GM19397 (cell line): ENCODE measurements around the gene POU2F1.
"Not testable (repeated sequence)": the region's sequence is repeated elsewhere in the genome, so short reads cannot be mapped to it uniquely, and the experiment has no call there.

Experiments used
- ATAC-seq: cut with Tn5 transposase; IDR thresholded peaks from one replicate; pipeline ENCODE4 v1.9.1; 2021; ENCODE audit warnings: mild to moderate bottlenecking, moderate library complexity; ENCODE audit not compliant: unreplicated experiment

Gene POU2F1

DNA sequence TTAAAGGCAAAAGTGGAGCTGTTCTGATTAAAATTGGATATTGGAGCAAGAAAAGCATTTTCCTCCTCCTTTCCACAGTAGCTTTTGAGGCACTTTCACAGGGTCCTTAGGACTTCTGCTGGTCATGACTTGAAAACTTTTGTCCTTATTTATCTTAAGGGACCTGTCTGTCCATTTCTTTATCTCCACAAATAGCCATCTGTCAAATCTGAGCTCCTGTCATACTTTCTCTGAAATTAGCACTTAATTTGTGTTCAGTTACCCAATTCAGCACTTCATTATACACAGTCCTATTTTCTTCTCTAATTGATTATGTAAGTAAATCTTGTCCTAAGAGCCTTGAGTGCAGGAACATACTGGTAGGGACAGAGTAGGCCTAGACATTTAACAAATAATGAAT, 9.8 kb downstream of the POU2F1 start:
- ATAC-seq: no peak

DNA sequence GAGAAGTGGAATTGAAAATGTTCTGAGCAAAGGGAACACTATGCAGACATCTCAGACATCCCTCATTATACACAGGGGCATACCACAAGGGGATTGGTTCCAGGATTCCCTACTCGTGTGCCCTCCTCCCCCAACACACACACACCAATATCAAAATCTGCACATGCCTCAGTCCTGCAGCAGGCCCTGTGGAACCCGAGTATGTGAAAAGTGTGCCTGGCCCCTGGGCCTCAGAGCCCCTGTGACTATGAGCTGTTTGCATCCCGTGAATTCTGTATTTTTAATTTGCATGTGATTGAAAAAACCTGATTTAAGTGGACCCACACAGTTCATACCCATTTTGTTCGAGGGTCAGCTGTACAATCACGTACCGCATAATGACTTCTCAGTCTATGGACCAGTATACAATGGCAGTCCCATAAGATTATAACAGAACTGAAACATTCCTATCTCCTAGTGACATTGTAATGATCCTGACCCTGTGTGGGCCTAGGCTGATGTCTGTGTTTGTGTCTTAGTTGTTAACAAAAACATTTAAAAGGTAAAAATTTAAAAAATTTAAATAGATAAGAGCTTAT, 11.3 kb downstream of the POU2F1 start:
- no peak for ATAC-seq

DNA sequence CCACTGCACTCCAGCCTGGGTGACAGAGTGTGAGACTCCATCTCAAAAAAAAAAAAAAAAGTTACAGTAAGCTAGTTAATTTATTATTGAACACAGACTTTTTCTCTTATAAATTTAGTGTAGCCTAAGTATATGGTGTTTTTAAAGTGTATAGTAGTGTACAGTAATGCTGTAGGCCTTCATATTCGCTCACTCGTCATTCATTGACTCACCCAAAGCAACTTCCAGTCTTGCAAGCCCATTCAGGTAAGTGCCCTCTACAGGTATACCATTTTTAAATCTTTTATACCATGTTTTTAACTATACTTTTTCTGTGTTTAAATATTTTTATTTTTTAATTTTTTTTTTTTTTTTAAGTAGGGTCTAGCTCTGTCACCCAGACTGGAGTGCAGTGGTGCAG, 12.1 kb downstream of the POU2F1 start:
- no peak for ATAC-seq

DNA sequence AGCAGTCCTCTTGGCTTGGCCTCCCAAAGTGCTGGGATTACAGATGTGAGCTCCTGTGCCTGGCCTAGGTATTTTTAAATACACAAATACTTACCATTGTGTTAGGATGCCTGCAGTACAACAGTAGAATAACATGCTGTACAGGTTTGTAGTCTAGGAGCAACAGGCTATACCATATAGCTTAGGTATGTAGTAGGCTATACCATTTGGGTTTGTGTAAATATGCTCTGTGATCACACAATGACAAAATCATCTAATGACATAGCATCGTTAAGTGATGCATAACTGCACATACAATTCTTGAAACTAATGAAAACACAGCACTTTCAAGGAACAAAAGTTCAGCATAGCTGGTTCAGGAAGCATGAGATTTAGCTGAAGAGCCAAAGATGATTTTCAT, 12.7 kb downstream of the POU2F1 start:
- no peak for ATAC-seq

DNA sequence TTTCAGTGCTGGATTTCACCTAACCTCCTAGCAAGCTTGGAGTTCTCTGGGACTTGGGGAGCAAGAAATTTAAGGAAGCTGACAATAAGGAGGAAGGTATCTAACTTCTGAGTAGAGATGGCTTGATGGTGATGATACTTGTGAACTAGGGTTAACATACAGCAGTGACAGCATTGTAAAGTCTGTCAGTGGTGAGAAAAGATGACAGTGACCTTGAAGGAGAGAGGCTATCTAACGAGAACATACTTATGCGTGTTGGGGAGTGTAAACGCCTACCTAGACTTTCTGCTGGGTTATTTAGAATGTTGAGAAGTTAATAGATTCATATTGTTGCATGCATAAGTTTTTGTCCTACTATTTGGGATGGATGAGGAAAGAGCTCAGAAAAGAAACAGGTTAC, 16.3 kb downstream of the POU2F1 start:
- ATAC-seq: no peak

DNA sequence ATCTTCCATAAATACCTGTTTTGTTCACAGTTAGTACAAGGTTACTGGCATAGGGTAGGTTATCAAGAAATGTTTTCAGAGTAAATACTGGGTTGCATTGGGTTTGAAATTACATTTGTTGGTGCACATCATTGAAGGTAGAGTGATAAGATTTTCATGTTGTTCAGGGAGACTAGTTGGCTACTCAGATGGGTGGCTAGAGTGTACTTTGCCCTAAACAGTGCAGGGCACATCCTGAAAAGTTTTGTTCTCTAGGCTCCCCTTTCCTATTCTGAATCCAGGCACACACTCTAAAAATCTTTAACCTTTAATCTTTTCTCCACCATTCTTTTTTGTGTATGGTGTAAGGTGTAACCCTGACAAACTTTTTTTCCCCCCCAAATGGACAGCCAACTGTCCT, 18.0 kb downstream of the POU2F1 start:
- no peak for ATAC-seq

DNA sequence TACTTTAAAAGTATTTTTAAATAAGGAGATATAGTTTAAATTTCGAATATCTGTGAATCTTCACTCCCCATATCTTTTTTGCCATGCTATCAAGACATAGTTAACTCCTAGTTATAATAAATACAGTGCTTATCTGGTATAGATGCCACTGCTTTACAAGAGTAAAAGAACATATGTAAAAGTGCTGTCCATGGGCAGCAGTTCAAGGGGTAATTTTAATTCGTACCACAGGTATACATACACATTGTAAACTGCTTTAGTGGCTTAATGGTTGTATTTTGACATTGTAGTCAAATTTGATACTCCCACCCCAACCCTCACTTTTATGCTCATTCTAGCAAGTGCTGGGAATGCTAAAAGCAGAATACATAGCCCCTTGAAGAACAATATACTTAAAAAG, 18.6 kb downstream of the POU2F1 start:
- no peak for ATAC-seq

DNA sequence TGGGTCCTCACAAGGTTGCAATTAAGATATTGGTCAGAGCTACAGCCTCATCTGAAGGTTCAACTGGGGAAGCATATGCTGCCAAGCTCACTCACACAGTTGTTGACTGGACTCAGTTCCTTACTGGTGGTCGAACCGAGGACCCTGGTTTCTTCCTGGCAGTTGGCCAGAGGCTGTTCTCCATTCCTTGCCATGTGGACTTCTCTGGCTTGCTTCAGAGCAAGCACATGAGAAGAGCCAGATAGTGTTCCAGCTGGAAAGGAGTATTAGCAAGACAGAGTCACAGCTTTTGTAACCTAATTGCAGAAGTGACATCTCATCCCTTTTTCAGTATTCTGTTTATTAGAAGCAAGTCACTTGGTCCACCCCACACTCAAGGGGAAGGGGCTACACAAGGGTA, 23.6 kb downstream of the POU2F1 start:
- no peak for ATAC-seq

DNA sequence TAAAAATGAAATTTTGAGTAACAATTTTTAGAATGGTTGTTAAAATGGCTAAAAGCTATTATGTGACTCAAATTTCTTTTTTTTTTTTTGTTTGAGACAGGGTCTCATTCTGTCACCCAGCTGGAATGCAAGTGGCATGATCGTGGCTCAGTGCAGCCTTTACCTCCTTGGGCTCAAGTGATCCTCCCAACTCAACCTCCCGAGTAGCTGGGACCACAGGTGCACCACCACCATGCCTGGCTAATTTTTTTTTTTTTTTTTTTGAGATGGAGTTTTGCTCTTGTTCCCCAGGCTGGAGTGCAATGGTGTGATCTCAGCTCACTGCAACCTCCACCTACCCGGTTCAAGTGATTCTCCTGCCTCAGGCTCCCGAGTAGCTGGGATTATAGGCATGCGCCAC, 24.5 kb downstream of the POU2F1 start:
- ATAC-seq: not testable (repeated sequence)

DNA sequence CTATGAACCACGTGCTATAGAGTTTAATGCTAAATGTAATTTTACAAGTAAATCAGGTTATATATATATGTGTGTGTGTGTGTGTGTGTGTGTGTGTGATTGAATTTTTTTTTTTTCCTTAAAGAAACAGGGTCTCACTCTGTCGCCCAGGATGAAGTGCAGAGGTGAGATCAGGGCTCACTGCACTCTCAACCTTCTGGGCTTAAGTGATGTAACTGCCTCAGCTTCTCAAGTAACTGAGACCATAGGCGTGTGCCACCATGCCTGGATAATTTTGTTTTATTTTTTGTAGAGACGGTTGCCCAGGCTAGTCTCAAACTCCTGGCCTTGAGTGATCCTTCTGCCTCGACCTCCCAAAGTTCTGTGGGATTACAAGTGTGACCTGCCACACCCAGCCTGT, 26.3 kb downstream of the POU2F1 start:
- ATAC-seq: no peak

DNA sequence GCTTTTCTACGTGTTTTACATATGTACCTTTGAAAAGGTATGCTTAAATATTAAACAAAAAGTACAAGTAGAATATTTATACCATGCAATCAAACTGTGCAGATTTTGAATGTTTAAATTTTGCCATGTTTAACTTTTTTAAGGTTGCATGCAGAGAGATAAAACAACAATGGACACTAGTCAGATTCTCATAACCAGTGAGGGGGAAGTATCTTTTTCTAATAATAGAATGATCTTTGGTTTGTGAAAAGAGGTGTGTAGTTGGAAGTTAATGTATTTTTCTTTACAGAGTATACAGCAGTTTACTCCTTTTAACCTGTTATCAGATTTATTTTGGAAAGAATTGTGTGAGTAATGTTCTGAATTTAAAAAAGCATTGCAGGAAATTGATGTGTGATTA, 27.1 kb downstream of the POU2F1 start:
- ATAC-seq: no peak

DNA sequence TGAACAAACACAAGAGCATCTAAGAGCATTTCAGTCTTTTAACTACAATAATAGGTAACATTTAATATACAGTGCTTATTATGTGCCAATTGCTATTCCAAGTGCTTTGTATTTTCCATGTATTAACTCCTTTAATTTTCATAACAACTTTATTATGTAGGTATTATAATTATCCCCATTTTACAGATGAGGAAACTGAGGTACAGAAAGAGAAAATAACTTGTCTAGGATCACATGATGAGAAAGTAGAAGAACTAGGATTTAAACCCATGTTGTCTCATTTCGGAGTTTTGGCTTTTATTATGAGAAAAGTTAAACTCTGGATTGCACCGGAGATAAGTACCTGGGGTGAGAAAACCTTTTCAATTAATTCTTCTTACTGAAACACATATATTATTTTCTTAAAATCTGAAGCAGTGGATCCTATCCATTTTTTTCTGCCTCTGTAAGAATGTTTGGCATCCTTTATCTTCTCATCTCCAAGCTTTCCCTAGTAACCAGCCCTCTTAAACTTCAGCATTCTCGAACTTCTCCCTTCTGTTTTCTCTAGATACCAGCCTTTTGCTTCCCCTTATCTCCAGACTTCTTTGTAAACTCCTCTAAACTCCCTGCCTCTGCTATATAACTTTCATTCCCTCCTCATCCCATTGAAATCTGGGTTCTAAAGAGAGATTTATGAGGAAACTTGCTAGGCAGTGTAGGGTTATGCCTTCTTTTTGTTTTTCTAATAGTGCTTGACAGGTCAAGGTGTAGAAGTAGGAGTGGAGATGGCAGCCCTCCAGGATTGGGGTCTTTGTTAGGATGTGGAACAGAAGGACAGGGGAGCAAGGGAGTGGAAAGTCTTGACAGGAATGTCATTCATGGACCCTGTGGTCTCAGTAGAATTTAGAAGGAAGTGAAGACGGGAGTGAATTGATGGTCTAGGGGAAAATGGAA, 28.3 kb downstream of the POU2F1 start:
- ATAC-seq: no peak

DNA sequence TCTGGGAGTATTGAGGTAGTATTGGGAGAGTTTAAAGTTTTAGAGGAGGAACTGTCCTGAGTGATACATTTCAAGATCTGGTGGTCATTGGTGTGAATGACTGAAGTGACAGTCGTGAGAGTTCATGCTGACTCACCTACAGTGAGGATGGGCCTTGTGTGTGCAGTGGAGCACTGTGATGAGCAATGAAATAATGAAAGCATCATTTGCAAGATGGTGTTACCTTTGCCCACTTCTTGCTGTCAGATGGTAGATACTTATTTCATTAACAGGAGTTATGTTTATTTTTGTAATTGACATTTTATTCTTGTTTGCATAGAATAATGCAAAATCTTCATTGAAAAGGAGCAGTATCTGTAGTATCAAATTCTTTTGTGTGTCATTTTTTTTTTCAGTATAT, 29.0 kb downstream of the POU2F1 start:
- no peak for ATAC-seq

DNA sequence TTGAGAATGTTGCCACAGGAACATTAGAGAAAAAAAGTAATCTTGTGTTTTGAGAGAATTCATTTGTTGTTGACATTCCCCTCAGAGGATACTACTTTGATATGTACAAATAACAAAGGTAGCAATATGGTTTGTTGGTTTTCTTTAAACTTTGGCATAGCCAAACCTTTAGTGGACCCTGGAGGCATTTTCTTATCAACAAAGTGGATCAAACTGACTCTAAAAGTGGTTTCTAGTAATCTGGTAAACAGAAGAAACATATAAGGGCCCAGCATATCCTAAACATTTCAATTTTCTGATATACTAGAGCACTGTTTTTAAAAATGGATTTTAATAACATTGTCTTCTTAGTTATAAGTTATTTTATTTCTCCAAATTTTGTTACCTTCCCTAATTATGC, 29.8 kb downstream of the POU2F1 start:
- no peak for ATAC-seq

DNA sequence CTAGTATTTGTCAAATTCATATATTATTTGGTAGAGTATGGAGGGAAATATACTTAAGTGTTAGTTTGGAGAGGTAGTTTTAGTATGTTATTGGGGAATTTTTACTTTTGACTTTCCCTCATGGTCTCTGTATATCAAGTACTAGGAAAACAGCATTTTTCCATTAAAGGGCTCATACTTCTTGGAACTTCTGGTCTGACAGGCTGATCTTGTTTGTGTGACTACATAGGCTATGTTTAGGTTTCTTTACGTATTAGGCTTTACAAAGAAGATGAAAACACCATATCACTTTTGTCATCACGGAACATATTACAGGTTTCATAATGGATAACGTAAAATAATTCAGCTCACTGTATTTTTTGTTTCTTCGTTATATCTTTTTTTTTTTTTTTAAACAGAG, 30.8 kb downstream of the POU2F1 start:
- no peak for ATAC-seq

DNA sequence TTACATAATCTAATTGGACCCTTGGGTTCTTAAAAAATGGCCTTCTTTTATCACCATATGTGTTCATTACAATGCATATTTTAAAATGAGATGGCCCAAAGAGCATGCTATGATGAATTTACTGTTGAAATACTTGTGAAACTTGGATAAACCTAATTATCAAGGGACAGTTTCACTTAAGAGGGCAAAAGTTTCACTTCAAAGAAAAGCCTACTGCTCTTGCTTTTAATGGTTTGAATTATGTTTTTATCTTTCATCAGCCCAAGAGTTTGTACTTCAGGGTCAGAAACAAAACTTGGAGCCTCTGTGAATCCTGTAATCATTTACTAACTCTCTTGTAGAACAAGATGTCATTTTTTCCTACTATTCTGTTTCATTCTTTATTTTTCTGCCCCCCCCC, 32.3 kb downstream of the POU2F1 start:
- ATAC-seq: no peak

DNA sequence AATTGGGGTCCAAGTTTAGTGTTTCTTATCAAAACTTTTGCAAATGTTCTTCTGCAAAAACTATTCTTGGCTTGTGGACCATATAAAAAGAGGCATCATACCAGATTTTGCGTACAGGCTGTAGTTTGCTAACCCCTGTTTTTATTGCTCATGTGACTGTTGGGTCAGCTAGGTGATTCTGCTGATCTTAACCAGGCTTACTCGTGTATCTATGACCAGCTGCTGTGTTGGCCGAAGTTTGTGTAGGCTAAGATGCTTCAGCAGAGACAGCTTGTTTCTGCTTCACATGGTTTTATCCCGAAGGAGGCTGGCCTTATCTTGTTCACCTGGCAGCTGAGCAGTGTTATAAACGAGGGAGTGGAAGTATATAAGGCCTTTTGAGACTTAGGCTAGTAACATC, 38.2 kb downstream of the POU2F1 start:
- ATAC-seq: no peak

DNA sequence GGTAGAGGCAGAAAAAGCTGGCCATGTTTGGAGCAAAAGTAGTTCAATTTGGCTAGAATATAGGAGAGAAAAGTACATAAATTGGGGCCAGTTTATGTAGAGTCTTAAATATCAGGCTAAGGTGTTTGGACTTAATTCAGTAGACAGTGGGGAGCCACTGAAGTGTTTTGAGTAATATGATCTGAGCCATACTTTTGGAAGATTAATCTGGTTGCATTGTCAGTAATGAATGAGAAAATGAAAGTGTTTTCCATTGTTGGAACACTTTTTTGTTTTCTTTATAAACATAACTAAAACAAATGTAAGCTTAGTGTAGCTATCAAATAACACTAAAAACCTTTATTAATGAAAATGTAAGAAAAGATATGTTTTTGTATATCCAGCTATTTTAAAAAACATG, 42.1 kb downstream of the POU2F1 start:
- no peak for ATAC-seq

DNA sequence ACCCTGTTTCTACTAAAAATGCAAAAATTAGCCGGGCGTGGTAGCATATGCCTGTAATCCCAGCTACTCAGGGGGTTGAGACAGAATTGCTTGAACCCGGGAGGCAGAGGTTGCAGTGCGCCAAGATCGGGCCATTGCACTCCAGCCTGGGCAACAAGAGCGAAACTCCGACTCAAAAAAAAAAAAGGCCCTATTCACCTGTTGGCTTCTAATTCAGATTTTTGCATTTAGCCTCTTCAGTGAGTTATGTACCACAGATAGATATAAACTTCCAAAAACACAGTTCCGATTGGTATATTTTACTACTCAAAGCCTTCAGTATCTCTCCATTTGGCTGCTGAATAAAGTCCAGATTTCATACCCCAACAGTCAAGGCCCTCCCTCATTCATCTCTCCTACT, 42.7 kb downstream of the POU2F1 start:
- no peak for ATAC-seq

DNA sequence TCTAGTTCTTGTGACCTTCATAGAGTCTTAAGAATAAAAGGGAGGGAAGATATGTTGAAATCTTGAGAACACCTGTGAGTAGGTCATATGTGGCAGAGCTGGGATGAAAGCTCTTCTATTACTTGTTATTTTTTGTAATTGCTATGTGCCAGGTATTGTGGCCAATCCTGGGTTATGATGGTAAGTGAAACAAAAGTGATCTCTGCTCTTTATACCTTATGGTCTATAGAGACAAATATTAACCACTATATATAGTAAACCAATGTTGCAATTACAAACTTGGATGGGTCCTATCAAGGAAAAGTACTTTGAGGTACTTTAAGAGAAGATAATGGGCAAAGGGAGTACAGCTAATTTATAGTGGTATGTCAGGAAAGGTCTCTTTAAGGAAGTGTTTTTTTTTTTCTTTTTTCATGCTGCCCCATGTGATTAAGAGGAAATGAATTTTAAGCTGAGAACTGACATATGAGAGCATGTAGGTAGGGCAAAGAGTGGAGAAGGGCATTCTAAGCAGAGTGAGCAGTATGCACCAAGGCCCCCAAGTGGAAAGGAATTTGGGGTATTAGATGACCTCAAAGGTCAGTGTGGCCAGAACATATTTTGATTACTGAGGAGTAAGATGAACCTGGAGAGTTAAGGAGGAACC, 43.3 kb downstream of the POU2F1 start:
- ATAC-seq: no peak

DNA sequence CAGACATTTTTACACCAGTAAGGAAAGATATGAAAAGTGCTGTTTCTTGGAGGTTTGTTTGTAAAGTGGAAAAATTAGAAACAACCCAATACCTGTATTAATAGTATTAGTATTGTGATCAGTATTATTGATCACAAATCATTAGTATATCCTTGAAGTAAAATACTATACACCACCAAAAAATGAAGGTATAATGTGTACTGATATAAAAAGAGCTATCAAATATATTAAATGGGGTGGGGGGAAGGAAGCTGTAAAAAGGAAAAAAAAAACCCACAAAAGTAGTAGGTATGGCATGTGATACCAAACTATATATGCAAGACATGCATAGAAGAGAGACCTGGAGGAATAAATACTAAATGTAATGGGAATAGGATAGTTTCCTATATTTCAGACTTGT, 46.3 kb downstream of the POU2F1 start:
- no peak for ATAC-seq

DNA sequence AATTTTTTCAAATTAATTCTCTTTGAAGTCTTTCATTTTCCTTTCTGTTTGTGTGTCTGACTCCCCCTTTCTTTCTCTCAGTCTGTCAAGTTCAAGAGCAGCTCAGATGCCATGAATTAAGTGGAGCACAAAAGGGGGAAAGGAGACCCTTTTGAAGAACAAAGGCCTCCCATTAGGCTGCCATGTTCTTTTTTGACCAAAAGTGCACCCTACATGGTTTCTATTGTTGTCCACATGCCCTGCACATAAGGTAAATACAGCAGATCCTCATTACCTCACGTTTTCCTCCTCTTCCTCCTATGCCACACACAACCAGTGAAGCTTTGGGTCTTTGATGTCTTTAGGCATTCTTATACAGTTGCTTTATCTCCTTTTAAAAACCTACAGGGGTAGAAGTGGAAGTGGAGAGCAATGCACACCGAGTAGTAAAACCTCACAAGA, 47.7 kb downstream of the POU2F1 start:
- ATAC-seq: no peak
